Large intestine (tissue), 3 donors: ENCODE measurements around the gene HEATR5A. TPM values are rescaled to one million over a fixed set of nuclear protein-coding genes. Genes with fewer than 3 reads are reported as not detected.
A peak's percentile ranks its signal among the peaks of the same experiment; 100 is the strongest.

ENCODE experiments used
- DNase-seq, 2 donors: peaks; one replicate each; pipeline versions ENCODE4 v3.0.0 to v3.0.0-alpha.2; 2013
- H3K27ac ChIP-seq: one replicate; pipeline ENCODE4 v1.5.1; 2013; ENCODE audit warnings: low read length
- H3K27me3 ChIP-seq: 2 replicates; pipeline ENCODE4 v1.6.1; 2013; ENCODE audit warnings: low read length; ENCODE audit not compliant: control insufficient read depth, insufficient read depth
- H3K36me3 ChIP-seq: 2 replicates; pipeline ENCODE4 v1.6.1; 2013; ENCODE audit warnings: low read length; ENCODE audit not compliant: control insufficient read depth, insufficient read depth
- H3K4me1 ChIP-seq: one replicate; pipeline ENCODE4 v1.6.1; 2013; ENCODE audit warnings: low read length; ENCODE audit not compliant: control insufficient read depth, insufficient read depth
- H3K4me3 ChIP-seq: one replicate; pipeline ENCODE4 v1.5.1; 2013; ENCODE audit warnings: low read length
- H3K9me3 ChIP-seq: one replicate; pipeline ENCODE4 v1.6.1; 2013; ENCODE audit warnings: mild to moderate bottlenecking, low read depth, low read length, moderate library complexity; ENCODE audit not compliant: control insufficient read depth
- WGBS: methylation state at CpG from one replicate; pipeline ENCODE4 v1.1.5; 2013; ENCODE audit warnings: low lambda C conversion rate; ENCODE audit not compliant: insufficient coverage; 5-methylcytosine and 5-hydroxymethylcytosine counted together
- polyA plus RNA-seq: library from polyadenylated mRNA; unstranded; fragments of 120-200 nt; gene quantifications from one replicate; pipeline ENCODE4 v1.2.1, GENCODE V29; 2013

HEATR5A gene
- polyA plus RNA-seq, 1 donor: 23.7 TPM

DNA sequence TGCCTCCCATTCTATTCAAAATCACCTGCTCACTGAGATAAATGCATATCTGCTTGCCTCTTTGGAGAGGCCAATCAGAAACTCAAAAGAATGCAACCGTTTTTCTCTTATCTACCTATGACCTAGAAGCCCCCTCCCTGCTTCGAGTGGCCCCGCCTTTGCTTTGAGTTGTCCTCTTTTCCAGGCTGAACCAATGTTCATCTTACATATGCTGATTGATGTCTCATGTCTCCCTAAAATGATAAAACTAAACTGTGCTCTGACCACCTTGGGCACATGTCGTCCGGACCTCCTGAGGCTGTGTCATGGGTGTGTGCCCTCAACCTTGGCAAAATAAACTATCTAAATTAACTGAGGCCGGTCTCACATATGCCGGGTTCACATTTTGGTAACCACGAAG is 148.7 kb downstream of the HEATR5A start:
- Histone ChIP-seq H3K4me1 (no peaks in the 10 kb centered on the region), H3K36me3 (no peaks in the 10 kb centered on the region), H3K27me3 (no peaks in the 10 kb centered on the region), H3K9me3 (peaks cover 14% of the 10 kb centered on the region), H3K27ac (no peak overlapping the region), H3K4me3 (no peak overlapping the region)
- no peak for DNase-seq
- no CpG with 5 or more reads among the region's 8 CpGs for WGBS

DNA sequence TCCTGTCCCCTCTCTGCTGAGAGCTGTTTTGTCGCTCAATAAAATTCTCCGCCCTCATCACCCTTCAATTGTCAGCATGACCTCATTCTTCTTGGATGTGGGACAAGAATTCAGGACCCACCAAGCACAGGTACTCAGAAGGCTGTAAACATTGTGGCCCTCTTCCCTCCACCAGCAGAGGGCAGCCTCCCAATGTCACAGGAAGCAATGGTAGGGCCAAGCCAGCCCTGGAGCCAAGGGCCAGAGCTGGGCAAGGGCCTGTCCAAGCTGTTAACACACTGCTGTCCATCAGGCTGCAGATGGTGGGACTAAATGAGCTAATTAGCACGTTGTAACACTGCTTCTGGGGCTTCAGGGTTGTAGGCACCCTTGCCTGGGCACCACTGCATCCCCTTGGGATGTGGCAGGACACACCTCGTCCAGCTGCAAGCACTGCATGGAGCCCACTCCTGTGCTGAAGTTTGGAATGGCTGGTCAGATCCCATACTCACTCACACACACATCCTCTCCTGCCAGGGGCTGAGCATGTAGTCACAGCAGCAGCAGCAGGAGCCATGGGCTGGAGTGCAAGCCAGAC is 150.1 kb downstream of the HEATR5A start:
- H3K4me3 ChIP-seq: no peak overlapping the region
- H3K27me3 ChIP-seq: no peaks in the 10 kb centered on the region
- DNase-seq: no peak
- no peaks in the 10 kb centered on the region for H3K36me3 ChIP-seq
- no CpG with 5 or more reads among the region's 4 CpGs for WGBS
- peaks cover 8% of the 10 kb centered on the region for H3K9me3 ChIP-seq
- H3K4me1 ChIP-seq: peaks cover 5% of the 10 kb centered on the region
- no peak overlapping the region for H3K27ac ChIP-seq

DNA sequence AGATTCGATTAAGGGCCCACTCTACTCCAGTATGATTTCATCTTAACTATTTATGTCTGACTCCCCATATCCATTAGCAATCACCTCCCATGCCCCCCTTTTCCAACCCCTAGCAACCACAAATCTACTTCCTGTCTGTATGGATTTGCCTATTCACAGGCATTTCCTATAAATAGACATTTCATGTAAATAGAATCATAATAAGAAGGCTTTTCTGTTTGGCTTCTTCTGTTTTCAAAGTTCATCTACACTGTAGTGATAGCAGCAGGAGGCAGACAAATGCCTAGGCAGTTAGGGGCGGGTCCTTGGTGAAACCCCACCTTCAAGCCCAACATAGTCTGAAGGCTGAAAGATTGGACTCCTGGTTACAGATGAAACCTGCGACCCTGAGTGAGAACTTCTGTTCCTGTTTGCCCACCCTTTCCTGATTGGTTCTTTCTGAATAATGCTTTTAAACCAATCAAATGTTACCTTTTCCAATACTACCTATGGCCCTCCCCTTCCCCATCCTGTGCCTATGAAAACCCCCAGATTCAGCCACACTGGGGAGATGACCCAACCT is 150.6 kb downstream of the HEATR5A start:
- DNase-seq: no peak
- Histone ChIP-seq H3K27ac (no peak overlapping the region), H3K27me3 (no peaks in the 10 kb centered on the region), H3K4me1 (peaks cover 5% of the 10 kb centered on the region), H3K9me3 (peaks cover 6% of the 10 kb centered on the region), H3K4me3 (no peak overlapping the region), H3K36me3 (no peaks in the 10 kb centered on the region)
- WGBS: 100% methylated on average over 1 of the region's 3 CpGs

DNA sequence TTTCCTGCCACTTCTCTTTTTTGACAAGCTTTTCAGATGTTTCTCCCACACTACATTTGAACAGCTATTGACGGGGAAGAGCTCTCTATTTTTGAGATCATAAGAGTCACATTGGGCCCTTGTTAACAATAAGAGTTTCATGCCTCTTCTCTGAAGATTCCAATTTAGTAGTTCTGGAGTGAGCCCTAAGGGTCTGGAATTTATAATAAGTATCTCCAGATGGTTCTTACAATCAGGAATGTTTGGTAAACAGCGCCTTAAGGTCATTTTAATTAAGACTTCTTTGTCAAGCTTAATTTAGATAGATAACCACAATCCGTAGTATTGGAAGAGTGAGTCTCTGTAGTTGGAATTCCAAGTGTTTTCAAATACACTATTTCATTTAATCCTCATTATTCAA is 152.1 kb downstream of the HEATR5A start:
- no peak overlapping the region for H3K4me3 ChIP-seq
- H3K4me1 ChIP-seq: peaks cover 14% of the 10 kb centered on the region
- no peaks in the 10 kb centered on the region for H3K27me3 ChIP-seq
- no peak for DNase-seq
- no peak overlapping the region for H3K27ac ChIP-seq
- 100% methylated on average over 1 of the region's 3 CpGs for WGBS
- peaks cover 6% of the 10 kb centered on the region for H3K9me3 ChIP-seq
- H3K36me3 ChIP-seq: no peaks in the 10 kb centered on the region

DNA sequence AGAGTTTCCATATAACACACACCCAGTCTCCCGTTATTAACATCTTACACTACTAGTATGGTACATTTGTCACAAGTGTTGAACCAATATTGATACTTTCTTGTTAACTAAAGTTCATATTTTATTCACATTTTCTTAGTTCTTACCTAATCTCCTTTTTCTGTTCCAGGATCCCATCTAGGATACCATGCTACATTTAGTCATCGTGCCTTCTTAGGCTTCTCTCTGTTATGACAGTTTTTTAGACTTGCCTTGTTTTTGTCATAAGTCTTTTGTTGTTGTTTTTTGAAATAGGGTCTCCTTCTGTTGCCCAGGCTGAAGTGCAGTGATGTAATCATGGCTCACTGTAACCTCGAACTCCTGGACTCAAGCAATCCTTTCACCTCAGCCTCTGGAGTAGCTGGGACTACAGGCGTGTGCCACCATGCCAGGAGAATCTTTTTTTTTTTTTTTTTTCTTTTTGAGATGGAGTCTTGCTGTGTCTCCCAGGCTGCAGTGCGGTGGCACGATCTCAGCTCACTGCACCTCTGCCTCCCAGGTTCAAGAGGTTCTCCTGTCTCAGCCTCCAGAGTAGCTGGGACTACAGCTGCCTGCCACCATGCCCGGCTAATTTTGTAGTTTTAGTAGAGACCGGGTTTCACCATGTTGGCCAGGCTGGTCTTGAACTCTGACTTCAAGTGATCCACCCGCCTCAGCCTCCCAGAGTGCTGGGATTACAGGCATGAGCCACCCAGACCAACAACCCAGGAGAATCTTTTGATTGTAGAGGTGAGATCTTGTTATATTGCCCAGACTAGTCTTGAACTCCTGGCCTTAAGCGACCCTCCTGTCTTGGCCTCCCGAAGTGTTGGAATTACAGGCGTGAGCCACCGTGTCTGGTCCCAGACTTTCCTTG is 153.7 kb downstream of the HEATR5A start:
- no peaks in the 10 kb centered on the region for H3K36me3 ChIP-seq
- H3K4me3 ChIP-seq: no peak overlapping the region
- 100% methylated on average over 1 of the region's 13 CpGs for WGBS
- peak overlapping the region; percentile 47 for H3K27ac ChIP-seq
- H3K27me3 ChIP-seq: no peaks in the 10 kb centered on the region
- DNase-seq: no peak
- peaks cover 6% of the 10 kb centered on the region for H3K9me3 ChIP-seq
- peaks cover 14% of the 10 kb centered on the region for H3K4me1 ChIP-seq

DNA sequence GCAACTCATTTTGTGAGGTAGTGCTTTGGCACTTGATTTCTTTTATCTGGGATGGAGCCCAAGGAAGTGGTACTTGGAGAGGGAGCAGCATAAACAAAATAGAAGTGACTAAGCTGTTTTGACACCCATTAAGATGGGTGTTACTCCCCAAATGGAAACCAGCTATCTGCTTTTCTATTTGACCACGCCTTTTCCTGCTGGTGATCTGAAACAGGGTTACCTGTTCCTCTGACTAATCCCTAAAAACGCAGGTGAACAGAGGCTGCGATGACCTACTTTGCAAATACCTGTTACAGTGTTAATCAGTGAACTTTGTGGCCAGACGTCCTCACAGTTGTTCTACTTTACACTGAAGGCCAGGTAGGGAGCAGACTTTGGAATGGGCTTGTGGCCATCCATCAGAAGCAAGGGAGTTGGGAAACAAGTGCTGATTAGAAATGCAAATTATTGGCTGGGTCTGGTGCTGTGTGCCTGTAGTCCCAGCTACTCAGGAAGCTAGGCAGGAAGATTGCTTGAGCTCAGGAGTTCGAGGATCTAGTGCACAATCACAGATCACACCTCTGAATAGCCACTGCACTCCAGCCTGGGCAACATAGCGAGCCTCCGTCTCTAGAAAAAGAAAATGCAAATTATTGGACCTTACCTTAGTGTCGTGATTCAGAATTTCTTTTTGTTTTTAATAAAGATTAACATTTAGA is 154.5 kb downstream of the HEATR5A start:
- H3K4me1 ChIP-seq: peaks cover 14% of the 10 kb centered on the region
- DNase-seq: peak; percentile 88 to 95

DNA sequence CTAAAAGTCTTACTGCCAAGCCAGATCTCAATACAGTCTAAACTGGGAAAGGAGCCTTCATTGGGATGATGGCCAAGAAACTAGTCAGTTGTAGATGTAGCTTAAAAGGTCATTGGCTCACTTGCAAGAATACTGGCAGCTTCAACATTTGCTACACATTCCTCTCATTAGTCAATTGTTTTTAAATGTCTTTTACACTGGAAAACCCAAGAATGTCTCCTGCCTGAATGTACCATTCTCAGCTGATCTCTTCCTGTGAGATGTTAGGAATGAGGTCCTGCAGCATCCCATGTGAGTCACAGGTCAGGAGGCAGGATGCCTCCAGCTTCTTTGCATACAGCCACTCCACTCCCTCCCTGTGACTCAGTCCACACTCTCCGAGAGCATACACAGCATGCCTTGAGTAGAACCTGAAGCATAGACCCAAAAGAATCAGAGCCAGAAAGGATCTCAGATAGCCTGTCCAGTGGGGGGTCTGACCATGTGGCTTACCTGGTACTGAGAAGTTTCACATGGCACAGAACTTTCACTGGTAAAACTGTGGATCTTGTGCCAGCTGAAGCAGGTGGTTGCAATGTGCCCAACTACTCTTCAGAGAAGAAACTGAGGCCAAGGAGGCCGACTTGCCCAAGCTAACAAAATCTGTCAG is 156.7 kb downstream of the HEATR5A start:
- H3K36me3 ChIP-seq: no peaks in the 10 kb centered on the region
- DNase-seq: peak; percentile 46 to 63
- no CpG with 5 or more reads among the region's 2 CpGs for WGBS
- H3K4me3 ChIP-seq: no peak overlapping the region
- no peaks in the 10 kb centered on the region for H3K9me3 ChIP-seq
- peaks cover 16% of the 10 kb centered on the region for H3K4me1 ChIP-seq
- H3K27me3 ChIP-seq: no peaks in the 10 kb centered on the region
- peak overlapping the region; percentile 44 for H3K27ac ChIP-seq

More for the DNA sequence above, 154.5 kb downstream of the HEATR5A start:
- Histone ChIP-seq H3K27me3 (no peaks in the 10 kb centered on the region), H3K4me3 (no peak overlapping the region), H3K27ac (peak overlapping the region; percentile 62), H3K36me3 (no peaks in the 10 kb centered on the region), H3K9me3 (peaks cover 6% of the 10 kb centered on the region)
- no CpG with 5 or more reads among the region's 8 CpGs for WGBS

DNA sequence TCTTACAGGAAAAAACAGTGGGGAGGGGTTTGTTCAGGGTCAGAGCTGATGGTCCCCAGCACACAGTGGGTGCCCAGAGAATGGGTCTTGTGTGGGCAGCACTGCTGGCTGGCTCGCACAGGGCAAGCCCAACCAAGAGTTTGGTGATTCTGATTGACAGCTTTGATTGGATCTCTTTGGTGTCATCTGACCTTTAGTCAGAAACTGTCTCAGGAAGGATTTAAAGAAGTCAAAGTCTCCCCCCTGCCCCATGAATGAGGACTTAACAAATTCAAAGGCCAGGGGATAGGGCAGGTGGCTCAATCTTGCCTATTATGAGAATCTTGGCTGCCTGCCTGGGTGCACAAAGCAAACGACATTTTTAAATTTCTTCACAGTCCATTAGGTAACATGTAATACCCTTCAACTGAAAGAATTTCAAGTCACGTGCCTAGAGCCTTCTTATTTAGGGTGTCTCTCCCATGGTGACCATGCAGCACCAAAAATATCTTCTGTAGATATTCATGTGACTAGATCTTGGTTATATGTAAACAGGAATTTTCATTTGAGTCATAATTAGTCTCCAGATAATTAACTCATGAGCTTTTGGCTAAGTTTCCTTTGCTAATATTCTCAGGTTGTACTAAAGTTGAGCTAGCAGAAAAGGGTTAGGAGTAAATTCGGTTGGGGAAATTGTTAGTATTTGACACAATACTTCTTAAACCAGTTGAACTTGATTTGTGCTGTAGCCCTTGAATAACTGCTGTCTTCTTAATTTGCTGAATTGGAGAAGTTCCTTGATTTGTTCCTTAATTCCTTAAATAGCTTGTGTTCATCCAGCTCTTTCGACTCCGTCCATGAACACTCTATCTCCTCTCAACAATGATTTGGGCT is 158.3 kb downstream of the HEATR5A start:
- DNase-seq: peak; percentile 37 to 74
- no CpG with 5 or more reads among the region's 6 CpGs for WGBS

DNA sequence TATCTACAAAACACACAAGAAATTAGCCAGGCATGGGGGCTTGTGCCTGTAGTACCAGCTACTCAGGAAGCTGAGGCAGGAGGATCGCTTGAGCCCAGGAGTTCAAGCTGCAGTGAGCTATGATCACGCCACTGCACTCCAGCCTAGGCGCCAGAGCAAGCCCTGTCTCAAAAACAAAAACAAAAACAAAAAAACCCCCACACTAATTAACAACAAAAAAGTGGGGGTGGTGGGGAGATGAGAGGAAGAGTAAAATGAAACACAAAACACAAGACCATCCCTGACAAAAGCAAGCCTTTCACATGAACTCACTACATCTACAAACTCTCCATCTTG is 158.9 kb downstream of the HEATR5A start:
- Histone ChIP-seq H3K27me3 (no peaks in the 10 kb centered on the region), H3K9me3 (no peaks in the 10 kb centered on the region), H3K4me1 (peaks cover 23% of the 10 kb centered on the region), H3K4me3 (no peak overlapping the region), H3K36me3 (no peaks in the 10 kb centered on the region), H3K27ac (no peak overlapping the region)
- no peak for DNase-seq
- WGBS: no CpG with 5 or more reads among the region's 3 CpGs

More for the DNA sequence above, 158.3 kb downstream of the HEATR5A start:
- Histone ChIP-seq H3K36me3 (no peaks in the 10 kb centered on the region), H3K27me3 (no peaks in the 10 kb centered on the region), H3K27ac (no peak overlapping the region), H3K4me1 (peaks cover 23% of the 10 kb centered on the region), H3K9me3 (no peaks in the 10 kb centered on the region), H3K4me3 (no peak overlapping the region)
